PC-9 (cell line): Measurements from ENCODE around the gene SIRPA. TPM values are rescaled to one million over a fixed set of nuclear protein-coding genes. Genes with fewer than 3 reads are reported as not detected.

ENCODE experiments used
- BruUV-seq: library from RNA; stranded (reverse); fragments of 400-500 nt; replicated peaks from 2 replicates; lab custom pipeline; 2021; lab: Mats Ljungman, UMichigan
- CTCF ChIA-PET: fragments of 300-600 bp; sonication (Branson Sonifier 250); formaldehyde crosslinking; loops from one replicate; lab custom pipeline; 2022; ENCODE audit warnings: antibody characterized with exemption; lab: Charles Lee
- POLR2A ChIA-PET: fragments of 300-600 bp; sonication (Branson Sonifier 250); formaldehyde crosslinking; loops from one replicate; lab custom pipeline; 2022; ENCODE audit warnings: antibody characterized with exemption; ENCODE audit not compliant: unreplicated experiment; lab: Charles Lee
- DNase-seq, 2 experiments: peaks; one replicate each; pipeline versions ENCODE4 v3.0.0 to v3.0.0-alpha.2; 2015 to 2022; ENCODE audit warnings: mixed read lengths in 1 of 2
- H2AFZ ChIP-seq: fragments of 200-600 bp; sonication (generic); 2 replicates; pipeline ENCODE4 v1.8.1; 2017; ENCODE audit warnings: antibody characterized with exemption
- H3F3A ChIP-seq: fragments of 200-600 bp; sonication (generic); 2 replicates; pipeline ENCODE4 v1.8.1; 2017; ENCODE audit warnings: antibody characterized with exemption, mild to moderate bottlenecking, low read depth; ENCODE audit not compliant: insufficient read depth
- H3K27ac ChIP-seq: fragments of 200-600 bp; sonication (generic); 2 replicates; pipeline ENCODE4 v1.6.1; 2016; ENCODE audit warnings: mixed run types
- H3K27me3 ChIP-seq: fragments of 200-600 bp; sonication (generic); 2 replicates; pipeline ENCODE4 v1.6.1; 2016; ENCODE audit warnings: low read depth, mixed run types; ENCODE audit not compliant: insufficient read depth
- H3K36me3 ChIP-seq: fragments of 200-600 bp; sonication (generic); 2 replicates; pipeline ENCODE4 v1.6.1; 2016; ENCODE audit warnings: low read depth, mixed run types
- H3K4me1 ChIP-seq: fragments of 200-600 bp; sonication (generic); replicated peaks from 2 replicates; pipeline ENCODE4 v1.6.1; 2016; ENCODE audit warnings: mixed run types; ENCODE audit not compliant: insufficient read depth
- H3K4me2 ChIP-seq: fragments of 200-600 bp; sonication (generic); 2 replicates; pipeline ENCODE4 v1.6.1; 2017; ENCODE audit warnings: mixed run types
- H3K4me3 ChIP-seq: fragments of 200-600 bp; sonication (generic); 2 replicates; pipeline ENCODE4 v1.6.1; 2016; ENCODE audit warnings: mixed run types
- H3K79me2 ChIP-seq: fragments of 200-600 bp; sonication (generic); 2 replicates; pipeline ENCODE4 v1.6.1; 2017; ENCODE audit warnings: low read depth, mixed run types
- H3K9me2 ChIP-seq: fragments of 200-600 bp; sonication (generic); 2 replicates; pipeline ENCODE4 v1.8.1; 2017; ENCODE audit warnings: mild to moderate bottlenecking; ENCODE audit not compliant: insufficient read depth
- H3K9me3 ChIP-seq: fragments of 200-600 bp; sonication (generic); 2 replicates; pipeline ENCODE4 v1.8.1; 2016; ENCODE audit warnings: low read depth; ENCODE audit not compliant: insufficient read depth
- H4K20me1 ChIP-seq: fragments of 200-600 bp; sonication (generic); 2 replicates; pipeline ENCODE4 v1.8.1; 2017; ENCODE audit not compliant: insufficient read depth
- CTCF ChIP-seq: fragments of 200-600 bp; sonication (generic); conservative IDR thresholded peaks from 2 replicates; pipeline ENCODE4 v1.6.1; 2017; ENCODE audit warnings: mixed run types, antibody characterized with exemption, mild to moderate bottlenecking, moderate library complexity
- EZH2 ChIP-seq: fragments of 200-600 bp; sonication (generic); IDR thresholded peaks from 2 replicates; pipeline ENCODE4 v1.8.0; 2017; ENCODE audit warnings: antibody characterized with exemption, low read depth
- intact Hi-C: fragments of 100-400 bp; cut with micrococcal nuclease; formaldehyde crosslinking; loops from one replicate; pipeline ENCODE4 v1.10.0; 2022; ENCODE audit not compliant: unreplicated experiment
- total RNA-seq: library from RNA; stranded (reverse); gene quantifications from 2 replicates; pipeline ENCODE4 v1.2.3, GENCODE V29; 2021

Gene SIRPA
- total RNA-seq, 1 experiment from 2014 or later, result 18.4 TPM

- no peaks in the 10 kb centered on the region for H3K27me3 ChIP-seq
- no peak overlapping the region for H2AFZ ChIP-seq
- H3K4me3 ChIP-seq, result no peak overlapping the region
- no peak for TF ChIP-seq EZH2
- no peak for TF ChIP-seq CTCF
- ChIA-PET POLR2A (no interaction called here), CTCF (no interaction called here)
- intact Hi-C loops, result no loop called here
- no peaks in the 10 kb centered on the region for H3K79me2 ChIP-seq
- H3K4me2 ChIP-seq, result no peak overlapping the region
- H3F3A ChIP-seq, result no peaks in the 10 kb centered on the region
- peaks cover under 1% of the 10 kb centered on the region; the same call in 1 of the 2 replicates for H4K20me1 ChIP-seq
- no peak overlapping the region for H3K27ac ChIP-seq
- BruUV-seq, result no TSS peak
- H3K4me1 ChIP-seq, result no peaks in the 10 kb centered on the region
- DNase-seq, result no peak
- H3K36me3 ChIP-seq, result no peaks in the 10 kb centered on the region
- H3K9me3 ChIP-seq, result no peaks in the 10 kb centered on the region
- H3K9me2 ChIP-seq, result no peaks in the 10 kb centered on the region
Observed at GRCh38 chr20:1906361-1907051, 11.3 kb downstream of the SIRPA start.

GRCh38 chr20:1907586-1907985 is 12.4 kb downstream of the SIRPA start:
- CTCF ChIA-PET, result no interaction called here
- intact Hi-C loops, result no loop called here
- TF ChIP-seq CTCF (no peak), EZH2 (no peak)
- no peaks in the 10 kb centered on the region for H3K9me2 ChIP-seq
- no peak overlapping the region for H2AFZ ChIP-seq
- H3K4me2 ChIP-seq, result no peak overlapping the region
- no peaks in the 10 kb centered on the region for H3K4me1 ChIP-seq
- H3K36me3 ChIP-seq, result no peaks in the 10 kb centered on the region
- no peaks in the 10 kb centered on the region for H3K27me3 ChIP-seq
- no peak overlapping the region for H3K4me3 ChIP-seq
- no peaks in the 10 kb centered on the region for H3F3A ChIP-seq
- no peaks in the 10 kb centered on the region for H3K79me2 ChIP-seq
- no peaks in the 10 kb centered on the region for H3K9me3 ChIP-seq
- no peak for DNase-seq
- H3K27ac ChIP-seq, result no peak overlapping the region
- POLR2A ChIA-PET, result no interaction called here
- no TSS peak for BruUV-seq
- H4K20me1 ChIP-seq, result no peaks in the 10 kb centered on the region

- no TSS peak for BruUV-seq
- Histone ChIP-seq H3K9me3 (no peaks in the 10 kb centered on the region), H3K36me3 (no peaks in the 10 kb centered on the region), H3K4me1 (no peaks in the 10 kb centered on the region), H3F3A (no peaks in the 10 kb centered on the region), H3K27ac (no peak overlapping the region), H2AFZ (no peak overlapping the region), H3K27me3 (no peaks in the 10 kb centered on the region), H4K20me1 (no peaks in the 10 kb centered on the region), H3K4me3 (no peak overlapping the region), H3K79me2 (no peaks in the 10 kb centered on the region), H3K9me2 (no peaks in the 10 kb centered on the region), H3K4me2 (no peak overlapping the region)
- TF ChIP-seq EZH2 (no peak), CTCF (no peak)
- DNase-seq, result no peak
- ChIA-PET POLR2A (no interaction called here), CTCF (no interaction called here)
- intact Hi-C loops, result no loop called here
Observed at GRCh38 chr20:1908191-1908590, 13.0 kb downstream of the SIRPA start.
